Measurements from ENCODE around the gene MGP. TPM values are rescaled to one million over a fixed set of nuclear protein-coding genes. Genes with fewer than 3 reads are reported as not detected.

The MGP gene
- total and polyA plus RNA-seq, 8 donors = 52.4 to 362 (median 133) TPM

GRCh38 chr12:14846876-14847580 lies 38.6 kb downstream of the MGP start:
- Histone ChIP-seq H3K4me3 (no peak overlapping the region), H3K9me3 (no peaks in the 10 kb centered on the region), H3K27me3 (no peaks in the 10 kb centered on the region), H3K36me3 (no peaks in the 10 kb centered on the region), H3K27ac (no peak overlapping the region), H3K4me1 (peaks cover 10 to 42% (median 30%) of the 10 kb centered on the region in 4 donors)
- WGBS, 5 donors = 31 to 59% (median 48%) methylated on average over 4 of the region's 4 CpGs
- no peak for TF ChIP-seq POLR2AphosphoS5 (IDR thresholded peaks at IDR 0.05)
- TF ChIP-seq POLR2A (IDR thresholded peaks at IDR 0.05) = no peak
- TF ChIP-seq EP300 (IDR thresholded peaks at IDR 0.05) = no peak
- no peak for TF ChIP-seq CTCF (IDR thresholded peaks at IDR 0.05)
- intact Hi-C loops (cut with DNase I; ENCODE audit: low total_unique reads) = loop anchor here (5.0 kb wide), 2 partner anchors 150 to 375 kb away; partner anchors contain the start of gene RERG
- DNase-seq = no peak

- intact Hi-C loops (cut with DNase I; ENCODE audit: low total_unique reads) = loop anchor here (5.0 kb wide), 2 partner anchors 151 to 376 kb away; partner anchors contain the start of gene RERG
- no peak for TF ChIP-seq CTCF (IDR thresholded peaks at IDR 0.05)
- TF ChIP-seq POLR2A (IDR thresholded peaks at IDR 0.05) = no peak
- TF ChIP-seq EP300 (IDR thresholded peaks at IDR 0.05) = no peak
- TF ChIP-seq POLR2AphosphoS5 (IDR thresholded peaks at IDR 0.05) = no peak
- Histone ChIP-seq H3K4me1 (peaks cover 10 to 49% (median 38%) of the 10 kb centered on the region in 4 donors), H3K27ac (peak overlapping the region in 2 of 5 donors; percentile 17 to 28), H3K36me3 (no peaks in the 10 kb centered on the region), H3K4me3 (no peak overlapping the region), H3K9me3 (no peaks in the 10 kb centered on the region), H3K27me3 (no peaks in the 10 kb centered on the region)
- no peak for DNase-seq
- 30 to 44% (median 37%) methylated on average over 3 of the region's 3 CpGs for WGBS, 5 donors
Observed at GRCh38 chr12:14846042-14846587, 39.5 kb downstream of the MGP start.

GRCh38 chr12:14845350-14845750 lies 40.3 kb downstream of the MGP start:
- Histone ChIP-seq H3K27me3 (no peaks in the 10 kb centered on the region), H3K36me3 (no peaks in the 10 kb centered on the region), H3K27ac (peak overlapping the region in 1 of 5 donors; percentile 28), H3K4me3 (no peak overlapping the region), H3K4me1 (peaks cover 10 to 56% (median 40%) of the 10 kb centered on the region in 4 donors), H3K9me3 (no peaks in the 10 kb centered on the region)
- WGBS, 5 donors = 5 to 16% (median 10%) methylated on average over 3 of the region's 3 CpGs
- intact Hi-C loops (cut with DNase I; ENCODE audit: low total_unique reads) = loop anchor here (5.0 kb wide), 2 partner anchors 152 to 377 kb away; partner anchors contain the start of gene RERG
- TF ChIP-seq POLR2A (IDR thresholded peaks at IDR 0.05) (no peak), POLR2AphosphoS5 (IDR thresholded peaks at IDR 0.05) (no peak), EP300 (IDR thresholded peaks at IDR 0.05) (no peak), CTCF (IDR thresholded peaks at IDR 0.05) (peak in 5 of 7 experiments; percentile 65 to 87 (median 77))
- DNase-seq = peak; percentile 50 to 82

- TF ChIP-seq EP300 (IDR thresholded peaks at IDR 0.05) (no peak), CTCF (IDR thresholded peaks at IDR 0.05) (no peak), POLR2AphosphoS5 (IDR thresholded peaks at IDR 0.05) (no peak), POLR2A (IDR thresholded peaks at IDR 0.05) (no peak)
- no peak for DNase-seq
- H3K27ac ChIP-seq = no peak overlapping the region
- H3K27me3 ChIP-seq = no peaks in the 10 kb centered on the region
- H3K4me3 ChIP-seq = no peak overlapping the region
- H3K9me3 ChIP-seq = no peaks in the 10 kb centered on the region
- intact Hi-C loops (cut with DNase I; ENCODE audit: low total_unique reads) = no loop called here
- no peaks in the 10 kb centered on the region for H3K36me3 ChIP-seq
- peaks cover 10 to 56% (median 40%) of the 10 kb centered on the region in 4 donors for H3K4me1 ChIP-seq
Observed at GRCh38 chr12:14844401-14844800, 41.3 kb downstream of the MGP start.
